ENCODE results near the gene SETD3. TPM values are rescaled to one million over a fixed set of nuclear protein-coding genes. Genes with fewer than 3 reads are reported as not detected.
A peak's percentile ranks its signal among the peaks of the same experiment; 100 is the strongest.

SETD3 gene
- total and polyA plus RNA-seq, 8 donors = 14.0 to 32.7 (median 28.1) TPM

DNA sequence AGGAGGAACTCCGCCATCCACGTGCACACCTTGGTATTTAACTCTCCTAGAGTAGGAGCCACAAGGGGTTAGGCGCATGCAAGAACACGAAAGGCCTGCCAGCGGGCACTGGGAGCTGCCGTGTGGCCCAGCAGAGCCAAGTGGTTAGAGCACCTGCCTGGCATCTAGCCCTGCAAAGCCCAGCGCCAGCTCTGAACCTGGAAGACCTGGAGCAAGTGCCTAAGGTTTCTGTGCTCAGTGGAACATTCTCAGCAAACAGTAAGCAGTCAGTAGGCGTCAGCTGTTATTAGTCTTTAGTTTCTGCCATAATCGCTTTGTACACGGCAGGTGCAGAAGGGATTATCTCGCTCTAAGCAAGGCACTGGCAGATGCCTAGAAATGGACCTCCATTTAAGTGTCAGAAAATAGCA lies 55.4 kb downstream of the SETD3 start:
- DNase-seq = peak; percentile 49 to 91 (median 74)
- Histone ChIP-seq H3K4me1 (peaks cover 4 to 22% (median 11%) of the 10 kb centered on the region in 3 donors), H3K27ac (no peak overlapping the region), H3K27me3 (no peaks in the 10 kb centered on the region), H3K36me3 (no peaks in the 10 kb centered on the region), H3K4me3 (no peak overlapping the region), H3K9me3 (no peaks in the 10 kb centered on the region)
- intact Hi-C loops (cut with DNase I) = no loop called here
- 44 to 45% methylated on average over 11 of the region's 11 CpGs for WGBS, 2 donors
- no peak for FAIRE-seq
- ATAC-seq = peak; percentile 82 to 90 (median 88)
- TF ChIP-seq, protein P1, sequence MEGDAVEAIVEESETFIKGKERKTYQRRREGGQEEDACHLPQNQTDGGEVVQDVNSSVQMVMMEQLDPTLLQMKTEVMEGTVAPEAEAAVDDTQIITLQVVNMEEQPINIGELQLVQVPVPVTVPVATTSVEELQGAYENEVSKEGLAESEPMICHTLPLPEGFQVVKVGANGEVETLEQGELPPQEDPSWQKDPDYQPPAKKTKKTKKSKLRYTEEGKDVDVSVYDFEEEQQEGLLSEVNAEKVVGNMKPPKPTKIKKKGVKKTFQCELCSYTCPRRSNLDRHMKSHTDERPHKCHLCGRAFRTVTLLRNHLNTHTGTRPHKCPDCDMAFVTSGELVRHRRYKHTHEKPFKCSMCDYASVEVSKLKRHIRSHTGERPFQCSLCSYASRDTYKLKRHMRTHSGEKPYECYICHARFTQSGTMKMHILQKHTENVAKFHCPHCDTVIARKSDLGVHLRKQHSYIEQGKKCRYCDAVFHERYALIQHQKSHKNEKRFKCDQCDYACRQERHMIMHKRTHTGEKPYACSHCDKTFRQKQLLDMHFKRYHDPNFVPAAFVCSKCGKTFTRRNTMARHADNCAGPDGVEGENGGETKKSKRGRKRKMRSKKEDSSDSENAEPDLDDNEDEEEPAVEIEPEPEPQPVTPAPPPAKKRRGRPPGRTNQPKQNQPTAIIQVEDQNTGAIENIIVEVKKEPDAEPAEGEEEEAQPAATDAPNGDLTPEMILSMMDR (IDR thresholded peaks at IDR 0.05) = no peak

DNA sequence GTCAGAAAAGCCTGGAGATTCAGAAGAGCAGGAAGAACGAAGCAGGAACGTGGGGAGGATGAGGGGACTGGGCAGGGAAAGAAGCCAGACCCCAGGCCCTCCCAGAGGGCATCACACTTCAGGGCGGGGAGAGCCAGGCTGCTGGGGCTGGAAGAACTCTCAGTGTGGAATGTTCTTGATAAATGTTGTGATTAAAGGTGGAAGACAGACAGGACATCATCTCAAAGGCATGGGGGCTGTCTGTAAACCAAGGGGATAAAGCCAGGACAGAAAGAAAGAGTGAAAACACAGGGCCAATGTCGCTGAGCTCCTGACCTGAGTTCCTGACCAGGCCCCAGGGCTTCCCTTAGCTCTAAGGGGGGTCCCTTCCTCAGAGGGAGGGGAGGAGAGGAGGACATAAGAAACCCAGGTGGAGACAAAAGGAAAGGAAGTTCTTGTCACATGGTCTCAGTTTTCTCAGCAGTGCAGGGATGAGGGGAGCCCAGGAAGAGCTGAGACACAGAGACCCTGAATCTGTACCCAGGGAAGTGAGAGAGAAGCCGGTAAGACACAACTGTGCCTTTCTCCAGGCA lies 56.3 kb downstream of the SETD3 start:
- DNase-seq (no peak), ATAC-seq (no peak), FAIRE-seq (no peak)
- no peak overlapping the region for H3K27ac ChIP-seq
- H3K36me3 ChIP-seq = no peaks in the 10 kb centered on the region
- no peaks in the 10 kb centered on the region for H3K27me3 ChIP-seq
- H3K9me3 ChIP-seq = no peaks in the 10 kb centered on the region
- TF ChIP-seq, protein P1 (IDR thresholded peaks at IDR 0.05) = no peak
- intact Hi-C loops (cut with DNase I) = no loop called here
- peaks cover 3 to 19% (median 7%) of the 10 kb centered on the region in 3 donors for H3K4me1 ChIP-seq
- 86 to 87% methylated on average over 5 of the region's 5 CpGs for WGBS, 2 donors
- no peak overlapping the region for H3K4me3 ChIP-seq

DNA sequence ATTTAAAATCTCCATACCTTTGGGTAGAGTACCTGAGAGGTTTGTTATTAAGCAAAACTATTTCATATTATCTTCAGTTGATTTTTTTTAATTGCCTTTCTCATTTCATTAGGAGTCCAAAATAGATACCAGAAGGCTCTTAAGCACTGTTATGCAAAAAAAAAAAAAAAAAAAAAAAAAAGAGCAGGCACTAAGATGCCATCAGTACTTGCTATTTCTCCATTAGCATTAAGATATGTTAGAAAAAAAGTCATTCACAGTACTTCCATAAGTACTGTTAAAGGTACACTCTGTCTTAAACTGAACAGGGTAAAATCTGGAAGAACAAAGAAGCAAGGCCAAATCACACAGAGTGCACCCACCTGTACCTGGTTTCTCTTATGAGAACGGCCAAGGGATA lies 57.2 kb downstream of the SETD3 start:
- no peak for DNase-seq
- Histone ChIP-seq H3K36me3 (no peaks in the 10 kb centered on the region), H3K4me1 (peaks cover 3 to 19% (median 7%) of the 10 kb centered on the region in 3 donors), H3K9me3 (no peaks in the 10 kb centered on the region), H3K27ac (no peak overlapping the region), H3K27me3 (no peaks in the 10 kb centered on the region), H3K4me3 (no peak overlapping the region)
- 88 to 96% methylated on average over 1 of the region's 1 CpG for WGBS, 2 donors
- no peak for FAIRE-seq
- TF ChIP-seq, protein P1 (IDR thresholded peaks at IDR 0.05) = no peak
- intact Hi-C loops (cut with DNase I) = no loop called here
- ATAC-seq = no peak

DNA sequence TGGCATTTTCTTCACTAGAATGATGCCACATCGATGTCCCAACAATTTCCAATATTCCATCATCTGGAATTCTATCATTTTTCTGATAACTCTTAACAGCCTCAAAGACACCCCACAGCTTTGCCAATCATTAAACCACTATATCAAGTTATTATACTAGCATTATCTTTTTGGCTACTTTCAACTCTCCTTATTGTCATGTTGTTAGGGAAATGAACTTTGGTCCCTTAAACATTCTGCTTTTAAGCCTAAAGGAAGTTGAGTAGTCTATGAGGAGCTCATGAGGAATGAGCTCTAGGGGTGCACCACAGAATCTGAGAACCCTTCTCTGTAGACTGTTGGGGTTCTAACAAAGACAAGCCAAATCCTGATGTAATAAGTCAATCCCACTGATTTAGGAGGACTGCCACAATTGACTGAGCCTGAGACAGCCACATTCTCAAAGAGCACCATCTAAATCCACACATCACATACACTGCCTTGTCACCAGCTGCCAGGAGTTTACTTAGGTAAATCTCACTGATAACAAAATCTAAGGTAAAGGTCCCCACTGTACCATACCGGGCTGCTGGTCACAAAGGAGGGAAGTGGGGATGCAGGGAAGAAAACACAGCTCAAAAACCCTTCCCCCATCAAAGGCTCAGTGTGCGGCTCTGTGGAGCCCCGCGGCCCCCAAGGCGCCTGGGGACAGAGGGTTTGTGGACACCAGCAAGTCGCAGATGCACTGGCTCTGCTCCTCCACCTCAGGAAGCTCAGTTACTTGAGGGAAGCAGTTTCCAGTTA lies 58.2 kb downstream of the SETD3 start:
- Histone ChIP-seq H3K9me3 (no peaks in the 10 kb centered on the region), H3K4me1 (peaks cover 3 to 19% (median 7%) of the 10 kb centered on the region in 3 donors), H3K4me3 (no peak overlapping the region), H3K27me3 (no peaks in the 10 kb centered on the region), H3K27ac (no peak overlapping the region), H3K36me3 (no peaks in the 10 kb centered on the region)
- intact Hi-C loops (cut with DNase I) = no loop called here
- 63 to 71% methylated on average over 7 of the region's 7 CpGs for WGBS, 2 donors
- no peak for DNase-seq
- TF ChIP-seq, protein P1 (IDR thresholded peaks at IDR 0.05) = no peak
- peak; percentile 41 for FAIRE-seq
- peak in 3 of 4 donors; percentile 41 to 54 (median 45) for ATAC-seq

DNA sequence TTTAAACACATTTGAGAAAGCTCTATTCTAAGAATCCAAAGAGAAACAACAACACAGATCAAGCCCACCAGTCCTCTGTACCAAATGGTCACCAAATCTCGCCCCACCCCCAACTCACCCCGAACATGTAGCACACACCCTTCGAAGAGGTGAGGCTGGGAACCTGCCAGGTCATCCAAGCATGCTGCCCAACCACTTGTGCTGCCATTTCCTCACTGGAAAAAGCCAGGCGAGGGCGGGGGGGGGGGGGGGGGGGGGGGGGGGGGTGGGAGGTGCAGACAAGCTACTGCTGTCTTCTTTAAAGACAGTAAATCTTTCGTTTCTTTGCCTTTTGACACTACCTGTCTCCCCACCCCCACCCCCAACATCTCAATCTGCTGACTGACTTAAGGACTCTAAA lies 59.9 kb downstream of the SETD3 start:
- FAIRE-seq (no peak), DNase-seq (peak in 1 of 6 donors; percentile 33), ATAC-seq (no peak)
- no peaks in the 10 kb centered on the region for H3K9me3 ChIP-seq
- TF ChIP-seq, protein P1 (IDR thresholded peaks at IDR 0.05) = no peak
- no peak overlapping the region for H3K4me3 ChIP-seq
- H3K4me1 ChIP-seq = peaks cover 6 to 18% (median 7%) of the 10 kb centered on the region in 3 donors
- H3K36me3 ChIP-seq = no peaks in the 10 kb centered on the region
- no peaks in the 10 kb centered on the region for H3K27me3 ChIP-seq
- whole genome bisulfite sequencing, 2 donors = 74 to 81% methylated on average over 4 to 5 of the region's 6 CpGs
- intact Hi-C loops (cut with DNase I) = no loop called here
- no peak overlapping the region for H3K27ac ChIP-seq
